ENCODE results near the gene RAPGEF5. TPM values are rescaled to one million over a fixed set of nuclear protein-coding genes. Genes with fewer than 3 reads are reported as not detected.

The RAPGEF5 gene
- total and polyA plus RNA-seq, 2 donors (not counting 3 experiments of a cell fraction or from before 2014, with no cell fraction given), result 10.0 to 43.2 TPM

DNA sequence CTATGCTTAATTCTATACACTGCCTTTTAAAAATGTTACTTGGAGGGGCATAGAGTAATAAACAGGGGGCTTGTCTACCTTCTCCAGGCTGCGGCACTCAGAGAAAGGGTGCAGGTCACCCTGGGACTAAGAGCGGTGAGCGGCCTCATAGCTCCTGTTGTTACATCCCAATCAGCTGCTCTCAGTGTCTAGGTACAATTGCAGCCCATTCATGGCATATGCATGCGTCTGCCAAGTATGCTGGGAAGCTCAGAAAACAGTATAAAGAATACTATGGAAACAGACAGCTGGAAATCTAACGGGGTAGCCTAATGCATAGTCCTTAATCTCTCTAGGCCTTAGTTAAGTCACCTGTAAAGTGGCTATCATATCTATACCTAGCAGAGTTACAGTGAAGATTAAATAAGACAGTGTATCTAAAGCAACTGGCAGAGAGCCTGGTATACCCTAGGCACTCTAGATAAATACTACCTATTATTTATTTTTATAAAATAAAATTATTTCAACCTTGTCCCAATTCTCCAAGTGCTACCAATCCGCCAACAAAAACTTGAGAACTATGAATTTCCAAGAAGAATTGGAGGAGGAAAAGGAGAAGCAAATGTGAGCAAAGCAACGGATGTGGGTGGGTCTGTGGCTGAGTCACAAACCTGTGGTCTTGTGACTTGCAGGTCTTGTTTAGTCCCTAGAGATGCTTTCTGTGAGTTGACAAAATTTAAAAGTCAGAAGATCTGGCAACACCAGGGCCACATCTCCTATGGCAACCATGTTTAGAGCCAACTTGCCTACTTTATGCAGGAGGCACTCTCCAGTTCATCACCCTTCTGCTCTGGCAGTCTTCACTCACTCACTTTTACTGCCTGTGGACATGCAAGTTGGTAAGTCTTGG lies 183.0 kb downstream of the RAPGEF5 start:
- intact Hi-C loops (cut with micrococcal nuclease), result no loop called here
- POLR2A ChIA-PET, result no interaction called here
- Histone ChIP-seq H3K9me3 (replicated peaks; ENCODE audit: control insufficient read depth, insufficient read depth, low read length) (no peaks in the 10 kb centered on the region), H3K4me2 (ENCODE audit: insufficient read depth, low read length) (no peak overlapping the region), H3K9ac (replicated peaks; ENCODE audit: extremely low read depth, insufficient read depth, low read length) (no peak overlapping the region), H3K79me2 (ENCODE audit: control insufficient read depth, insufficient read depth, low read length) (no peaks in the 10 kb centered on the region), H2AFZ (ENCODE audit: low read depth, low read length) (no peak overlapping the region), H3K4me1 (ENCODE audit: control insufficient read depth, extremely low read depth, insufficient read depth, low read length) (no peaks in the 10 kb centered on the region), H4K20me1 (replicated peaks; ENCODE audit: control insufficient read depth, extremely low read depth, insufficient read depth, low read length) (no peaks in the 10 kb centered on the region), H3K27ac (ENCODE audit: insufficient read depth, low read depth, low read length) (no peak overlapping the region), H3K9me1 (replicated peaks; ENCODE audit: control insufficient read depth, extremely low read depth, insufficient read depth, low read length) (no peaks in the 10 kb centered on the region), H3K4me3 (replicated peaks in 1 of 3; ENCODE audit: insufficient read depth in 1 of 3, low read depth in 1 of 3, low read length in 3 of 3) (no peak overlapping the region), H3K36me3 (ENCODE audit: control insufficient read depth in 2 of 2, extremely low read depth in 1 of 2, insufficient read depth in 2 of 2, low read length in 2 of 2) (peaks cover 0 to 1% of the 10 kb centered on the region in 2 experiments), H3K27me3 (ENCODE audit: control insufficient read depth in 2 of 2, insufficient read depth in 2 of 2, low read length in 2 of 2) (no peaks in the 10 kb centered on the region)
- FAIRE-seq (peak; percentile 60), DNase-seq (ENCODE audit: low read depth, low spot score) (peak; percentile 44)
- CTCF ChIA-PET, result interaction anchor here (1.0 to 2.1 kb wide), 6 partner anchors 9 to 122 kb away, joined by 3 to 7 read pairs (median 4); no protein-coding TSS in a partner anchor
- no TSS peak for BruUV-seq (replicated peaks)
- TF ChIP-seq EZH2 (IDR thresholded peaks at IDR 0.05; ENCODE audit: borderline replicate concordance, low read depth, low read length, severe bottlenecking), result no peak
- peak; percentile 16 for TF ChIP-seq FOS (IDR thresholded peaks at IDR 0.05; ENCODE audit: borderline replicate concordance, insufficient read depth, low read length)
- dilution Hi-C loops (cut with MboI; ENCODE audit: extremely low pct_ligation_motif_present, low sequenced_read_pairs), result no loop called here

- FAIRE-seq (no peak), DNase-seq (ENCODE audit: low read depth, low spot score) (no peak)
- Histone ChIP-seq H3K36me3 (ENCODE audit: control insufficient read depth in 2 of 2, extremely low read depth in 1 of 2, insufficient read depth in 2 of 2, low read length in 2 of 2) (peaks cover 0 to 6% of the 10 kb centered on the region in 2 experiments), H3K27ac (ENCODE audit: insufficient read depth, low read depth, low read length) (no peak overlapping the region), H3K9me1 (replicated peaks; ENCODE audit: control insufficient read depth, extremely low read depth, insufficient read depth, low read length) (no peaks in the 10 kb centered on the region), H3K79me2 (ENCODE audit: control insufficient read depth, insufficient read depth, low read length) (no peaks in the 10 kb centered on the region), H3K27me3 (ENCODE audit: control insufficient read depth in 2 of 2, insufficient read depth in 2 of 2, low read length in 2 of 2) (no peaks in the 10 kb centered on the region), H3K4me3 (replicated peaks in 1 of 3; ENCODE audit: insufficient read depth in 1 of 3, low read depth in 1 of 3, low read length in 3 of 3) (no peak overlapping the region), H2AFZ (ENCODE audit: low read depth, low read length) (no peak overlapping the region), H3K4me2 (ENCODE audit: insufficient read depth, low read length) (no peak overlapping the region), H3K9me3 (replicated peaks; ENCODE audit: control insufficient read depth, insufficient read depth, low read length) (no peaks in the 10 kb centered on the region), H3K4me1 (ENCODE audit: control insufficient read depth, extremely low read depth, insufficient read depth, low read length) (no peaks in the 10 kb centered on the region), H3K9ac (replicated peaks; ENCODE audit: extremely low read depth, insufficient read depth, low read length) (no peak overlapping the region), H4K20me1 (replicated peaks; ENCODE audit: control insufficient read depth, extremely low read depth, insufficient read depth, low read length) (no peaks in the 10 kb centered on the region)
- ChIA-PET CTCF (no interaction called here), POLR2A (no interaction called here)
- dilution Hi-C loops (cut with MboI; ENCODE audit: extremely low pct_ligation_motif_present, low sequenced_read_pairs) (no loop called here), intact Hi-C loops (cut with micrococcal nuclease) (no loop called here)
- BruUV-seq (replicated peaks), result no TSS peak
- TF ChIP-seq MAX (IDR thresholded peaks at IDR 0.05; ENCODE audit: insufficient read depth, insufficient read length), result no peak
- TF ChIP-seq, protein P1, sequence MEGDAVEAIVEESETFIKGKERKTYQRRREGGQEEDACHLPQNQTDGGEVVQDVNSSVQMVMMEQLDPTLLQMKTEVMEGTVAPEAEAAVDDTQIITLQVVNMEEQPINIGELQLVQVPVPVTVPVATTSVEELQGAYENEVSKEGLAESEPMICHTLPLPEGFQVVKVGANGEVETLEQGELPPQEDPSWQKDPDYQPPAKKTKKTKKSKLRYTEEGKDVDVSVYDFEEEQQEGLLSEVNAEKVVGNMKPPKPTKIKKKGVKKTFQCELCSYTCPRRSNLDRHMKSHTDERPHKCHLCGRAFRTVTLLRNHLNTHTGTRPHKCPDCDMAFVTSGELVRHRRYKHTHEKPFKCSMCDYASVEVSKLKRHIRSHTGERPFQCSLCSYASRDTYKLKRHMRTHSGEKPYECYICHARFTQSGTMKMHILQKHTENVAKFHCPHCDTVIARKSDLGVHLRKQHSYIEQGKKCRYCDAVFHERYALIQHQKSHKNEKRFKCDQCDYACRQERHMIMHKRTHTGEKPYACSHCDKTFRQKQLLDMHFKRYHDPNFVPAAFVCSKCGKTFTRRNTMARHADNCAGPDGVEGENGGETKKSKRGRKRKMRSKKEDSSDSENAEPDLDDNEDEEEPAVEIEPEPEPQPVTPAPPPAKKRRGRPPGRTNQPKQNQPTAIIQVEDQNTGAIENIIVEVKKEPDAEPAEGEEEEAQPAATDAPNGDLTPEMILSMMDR (IDR thresholded peaks at IDR 0.05; ENCODE audit: extremely low read depth in 1 of 2, insufficient read depth in 1 of 2, low read depth in 1 of 2, low read length in 2 of 2), result no peak
- TF ChIP-seq POLR2A (IDR thresholded peaks at IDR 0.05; ENCODE audit: low read depth, low read length), result no peak
- no peak for TF ChIP-seq MYC (IDR thresholded peaks at IDR 0.05; ENCODE audit: low read depth, low read length)
Measured at GRCh38 chr7:22168129-22168634, 188.8 kb downstream of the RAPGEF5 start.

Measured in endothelial cell of umbilical vein (primary cell).